Nephron (organoid): ENCODE measurements around the gene ANKRD44.

Source experiments
- H3K27ac Mint-ChIP-seq, 3 experiments: 2 replicates each; pipeline ENCODE4 v1.8.0; 2020; ENCODE audit warnings: mixed read lengths in 3 of 3, mild to moderate bottlenecking in 2 of 3, moderate library complexity in 1 of 3
- H3K27me3 Mint-ChIP-seq: 2 replicates; pipeline ENCODE4 v1.8.0; 2021; ENCODE audit warnings: low read depth, mild to moderate bottlenecking, moderate library complexity, mixed read lengths
- H3K36me3 Mint-ChIP-seq: 2 replicates; pipeline ENCODE4 v1.8.0; 2020; ENCODE audit warnings: low read depth, mixed read lengths
- H3K4me1 Mint-ChIP-seq: 2 replicates; pipeline ENCODE4 v1.8.0; 2020; ENCODE audit warnings: mixed read lengths
- H3K4me3 Mint-ChIP-seq, 3 experiments: 2 replicates each; pipeline ENCODE4 v1.8.0; 2020; ENCODE audit warnings: mild to moderate bottlenecking in 3 of 3, mixed read lengths in 3 of 3, moderate library complexity in 2 of 3
- H3K9me3 Mint-ChIP-seq: 2 replicates; pipeline ENCODE4 v1.8.0; 2020; ENCODE audit warnings: mixed read lengths
- TF ChIP-seq, protein P1 (sequence below), 3 experiments: fragments of 200-600 bp; sonication (generic); IDR thresholded peaks; one replicate each; pipeline ENCODE4 v1.5.0; 2021; ENCODE audit warnings: antibody characterized with exemption in 3 of 3; ENCODE audit not compliant: unreplicated experiment in 3 of 3

The ANKRD44 gene

DNA sequence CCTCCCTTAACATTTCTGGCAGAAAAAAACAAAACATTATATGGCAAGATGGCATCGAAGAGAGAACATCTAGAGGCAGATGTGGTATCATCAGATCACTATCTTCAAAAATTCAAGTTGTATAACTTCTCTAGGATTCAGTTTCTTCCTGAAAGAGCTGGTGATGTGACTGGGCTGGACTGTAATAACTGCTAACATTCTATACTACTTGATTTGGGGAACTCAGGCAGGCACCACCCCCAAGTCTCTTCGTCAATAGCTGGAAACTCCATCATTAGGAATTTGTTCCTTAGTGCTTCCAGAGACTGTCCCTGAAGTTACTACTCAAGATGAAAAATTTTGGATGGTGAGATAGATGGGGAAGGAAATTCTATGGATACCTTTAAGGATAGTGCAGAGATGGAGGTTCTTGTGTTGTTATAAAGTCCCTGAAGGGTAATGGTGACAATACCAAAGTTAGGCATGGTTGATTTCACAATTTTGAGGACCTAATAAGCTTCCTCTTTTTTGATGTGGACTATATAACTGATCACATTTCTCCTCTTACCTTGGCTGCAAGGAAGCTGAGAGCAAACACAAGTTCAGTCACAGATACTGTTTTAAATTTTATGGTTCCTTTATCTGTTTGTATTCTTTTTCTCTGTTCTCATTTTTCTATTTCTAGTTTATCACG, 324.9 kb downstream of the ANKRD44 start:
- H3K4me1 Mint-ChIP-seq: peaks cover 26% of the 10 kb centered on the region
- TF ChIP-seq, protein P1, sequence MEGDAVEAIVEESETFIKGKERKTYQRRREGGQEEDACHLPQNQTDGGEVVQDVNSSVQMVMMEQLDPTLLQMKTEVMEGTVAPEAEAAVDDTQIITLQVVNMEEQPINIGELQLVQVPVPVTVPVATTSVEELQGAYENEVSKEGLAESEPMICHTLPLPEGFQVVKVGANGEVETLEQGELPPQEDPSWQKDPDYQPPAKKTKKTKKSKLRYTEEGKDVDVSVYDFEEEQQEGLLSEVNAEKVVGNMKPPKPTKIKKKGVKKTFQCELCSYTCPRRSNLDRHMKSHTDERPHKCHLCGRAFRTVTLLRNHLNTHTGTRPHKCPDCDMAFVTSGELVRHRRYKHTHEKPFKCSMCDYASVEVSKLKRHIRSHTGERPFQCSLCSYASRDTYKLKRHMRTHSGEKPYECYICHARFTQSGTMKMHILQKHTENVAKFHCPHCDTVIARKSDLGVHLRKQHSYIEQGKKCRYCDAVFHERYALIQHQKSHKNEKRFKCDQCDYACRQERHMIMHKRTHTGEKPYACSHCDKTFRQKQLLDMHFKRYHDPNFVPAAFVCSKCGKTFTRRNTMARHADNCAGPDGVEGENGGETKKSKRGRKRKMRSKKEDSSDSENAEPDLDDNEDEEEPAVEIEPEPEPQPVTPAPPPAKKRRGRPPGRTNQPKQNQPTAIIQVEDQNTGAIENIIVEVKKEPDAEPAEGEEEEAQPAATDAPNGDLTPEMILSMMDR (IDR thresholded peaks at IDR 0.05; ENCODE audit: unreplicated experiment in 3 of 3): no peak
- H3K27ac Mint-ChIP-seq: no peak overlapping the region
- H3K27me3 Mint-ChIP-seq: no peaks in the 10 kb centered on the region
- no peak overlapping the region for H3K4me3 Mint-ChIP-seq
- H3K36me3 Mint-ChIP-seq: no peaks in the 10 kb centered on the region
- H3K9me3 Mint-ChIP-seq: no peaks in the 10 kb centered on the region

DNA sequence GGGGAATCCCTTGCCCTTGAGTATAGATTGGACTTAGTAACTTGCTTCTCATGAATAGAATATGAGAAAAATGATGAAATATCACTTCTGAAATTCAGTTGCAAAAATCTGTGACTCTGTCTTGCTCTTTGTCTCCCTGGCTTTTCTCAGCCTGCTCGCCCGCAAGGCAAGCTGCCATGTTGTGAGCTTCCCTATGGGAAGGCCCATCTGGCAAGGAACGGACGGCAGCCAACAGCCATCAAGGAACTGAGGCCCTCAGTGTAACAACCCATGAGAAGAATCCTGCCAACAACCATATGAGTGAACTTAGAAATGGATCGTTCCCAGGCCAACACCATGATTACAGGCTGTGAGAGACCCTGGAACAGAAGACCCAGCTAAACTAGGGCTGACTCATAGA, 325.7 kb downstream of the ANKRD44 start:
- H3K27me3 Mint-ChIP-seq: no peaks in the 10 kb centered on the region
- peaks cover 26% of the 10 kb centered on the region for H3K4me1 Mint-ChIP-seq
- no peak overlapping the region for H3K27ac Mint-ChIP-seq
- TF ChIP-seq, protein P1 (IDR thresholded peaks at IDR 0.05; ENCODE audit: unreplicated experiment in 3 of 3): no peak
- no peaks in the 10 kb centered on the region for H3K36me3 Mint-ChIP-seq
- H3K9me3 Mint-ChIP-seq: no peaks in the 10 kb centered on the region
- no peak overlapping the region for H3K4me3 Mint-ChIP-seq

DNA sequence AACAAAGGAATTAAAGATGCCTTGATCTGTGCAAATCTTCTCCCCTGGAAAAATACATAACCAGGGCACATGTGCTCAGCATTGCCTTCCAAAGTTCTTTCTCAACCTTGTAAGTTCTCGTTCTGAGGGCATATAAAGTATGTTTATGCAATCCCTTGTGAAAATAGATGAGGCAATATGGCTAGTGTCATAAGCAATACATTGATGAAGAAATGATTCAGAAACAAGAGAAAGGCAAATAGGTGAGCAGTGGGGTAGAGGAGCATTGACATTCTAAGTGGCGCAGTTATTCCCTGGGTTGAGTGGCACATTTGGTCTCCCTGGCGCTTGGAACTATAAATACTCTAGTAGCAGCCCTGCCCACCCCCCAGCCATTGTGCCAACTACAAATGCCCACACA, 326.6 kb downstream of the ANKRD44 start:
- H3K4me3 Mint-ChIP-seq: no peak overlapping the region
- H3K9me3 Mint-ChIP-seq: no peaks in the 10 kb centered on the region
- H3K4me1 Mint-ChIP-seq: peaks cover 22% of the 10 kb centered on the region

DNA sequence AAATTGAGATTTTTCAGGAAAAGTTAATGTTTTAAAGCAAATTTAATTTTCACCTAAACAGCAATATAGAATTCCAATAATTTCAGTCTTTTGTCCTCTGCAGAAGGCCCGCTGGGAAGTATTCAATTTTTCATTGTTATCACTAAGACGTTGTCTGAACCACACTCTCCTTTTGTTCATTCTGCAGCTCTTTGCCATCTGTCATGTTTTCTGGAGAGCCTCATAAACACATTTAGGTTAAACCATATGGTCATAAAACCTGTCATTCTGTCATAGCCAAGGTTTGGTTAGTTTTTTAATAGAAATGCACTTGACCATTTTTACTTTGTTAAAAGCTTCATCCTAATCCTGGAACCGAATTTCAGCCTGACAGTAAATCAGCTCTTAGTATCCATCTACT, 330.1 kb downstream of the ANKRD44 start:
- H3K4me1 Mint-ChIP-seq: no peaks in the 10 kb centered on the region
- H3K27ac Mint-ChIP-seq: no peak overlapping the region
- H3K36me3 Mint-ChIP-seq: no peaks in the 10 kb centered on the region
- H3K4me3 Mint-ChIP-seq: no peak overlapping the region
- peaks cover 8% of the 10 kb centered on the region for H3K9me3 Mint-ChIP-seq
- H3K27me3 Mint-ChIP-seq: peaks cover 3% of the 10 kb centered on the region
- TF ChIP-seq, protein P1 (IDR thresholded peaks at IDR 0.05; ENCODE audit: unreplicated experiment in 3 of 3): no peak

More for the DNA sequence above, 326.6 kb downstream of the ANKRD44 start:
- Mint-ChIP-seq H3K27me3 (no peaks in the 10 kb centered on the region), H3K27ac (no peak overlapping the region), H3K36me3 (no peaks in the 10 kb centered on the region)
- TF ChIP-seq, protein P1 (IDR thresholded peaks at IDR 0.05; ENCODE audit: unreplicated experiment in 3 of 3): no peak

DNA sequence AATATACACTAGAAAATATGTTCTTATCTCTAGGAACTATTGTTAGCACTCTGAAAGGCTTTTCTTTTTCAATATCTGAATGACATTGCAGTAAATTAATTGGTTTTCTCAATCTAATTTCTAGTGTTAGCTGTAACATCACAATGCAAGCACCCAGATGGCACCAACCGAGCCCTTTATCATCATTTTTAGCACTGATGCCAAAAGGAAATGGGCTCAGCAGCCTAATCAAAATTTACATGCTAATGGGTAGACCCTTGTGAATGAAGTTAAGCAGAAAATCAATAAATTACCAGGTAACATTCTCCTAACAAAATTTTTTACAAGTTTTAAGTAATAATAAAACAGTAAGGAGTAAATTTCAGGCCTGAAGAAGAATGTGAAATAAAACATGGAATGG, 330.6 kb downstream of the ANKRD44 start:
- H3K4me1 Mint-ChIP-seq: no peaks in the 10 kb centered on the region
- peaks cover 3% of the 10 kb centered on the region for H3K27me3 Mint-ChIP-seq
- H3K9me3 Mint-ChIP-seq: peaks cover 8% of the 10 kb centered on the region
- no peak overlapping the region for H3K4me3 Mint-ChIP-seq
- TF ChIP-seq, protein P1 (IDR thresholded peaks at IDR 0.05; ENCODE audit: unreplicated experiment in 3 of 3): no peak
- no peaks in the 10 kb centered on the region for H3K36me3 Mint-ChIP-seq
- no peak overlapping the region for H3K27ac Mint-ChIP-seq

DNA sequence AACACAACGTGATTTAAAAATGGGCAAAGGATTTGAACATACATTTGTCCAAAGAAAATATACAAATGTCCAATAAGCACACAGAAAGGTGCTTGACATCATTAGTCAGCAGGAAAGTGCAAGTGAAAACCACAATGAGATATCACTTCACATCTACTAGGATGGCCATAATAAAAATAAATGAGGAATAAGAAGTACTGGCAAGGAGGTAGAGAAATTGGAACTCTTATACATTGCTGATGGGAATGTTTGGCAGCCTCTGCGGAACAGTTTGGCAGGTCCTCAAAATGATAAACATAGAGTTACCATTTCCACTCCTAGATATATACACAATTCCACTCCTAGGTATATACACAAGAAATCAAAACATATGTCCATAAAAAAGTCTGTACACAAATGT, 333.1 kb downstream of the ANKRD44 start:
- Mint-ChIP-seq H3K4me3 (no peak overlapping the region), H3K27ac (no peak overlapping the region), H3K4me1 (no peaks in the 10 kb centered on the region), H3K9me3 (peaks cover 8% of the 10 kb centered on the region), H3K36me3 (no peaks in the 10 kb centered on the region), H3K27me3 (peaks cover 3% of the 10 kb centered on the region)
- TF ChIP-seq, protein P1 (IDR thresholded peaks at IDR 0.05; ENCODE audit: unreplicated experiment in 3 of 3): no peak
